ENCODE measurements around the gene IFNAR2. TPM values are rescaled to one million over a fixed set of nuclear protein-coding genes. Genes with fewer than 3 reads are reported as not detected.

Gene IFNAR2
- total and polyA plus RNA-seq, 9 donors, result 5.7 to 15.5 (median 10.3) TPM

Other genes with a start within 250 kb of the IFNAR2 start
- 0.04 TPM for gene OLIG2, start 204.0 kb upstream of the IFNAR2 start, total RNA-seq
- not detected for gene OLIG2, start 204.0 kb upstream of the IFNAR2 start, polyA plus RNA-seq (ENCODE audit: insufficient read depth in 1 of 8, insufficient read length in 8 of 8, low replicate concordance in 1 of 8)
- gene OLIG1, start 159.8 kb upstream of the IFNAR2 start, total RNA-seq, result 0.13 TPM
- under 1 TPM in 7 of 8 donors, not detected in 1; 0.17 to 0.50 (median 0.40) TPM for gene OLIG1, start 159.8 kb upstream of the IFNAR2 start, polyA plus RNA-seq (ENCODE audit: insufficient read depth in 1 of 8, insufficient read length in 8 of 8, low replicate concordance in 1 of 8)
- gene IL10RB, start 36.4 kb downstream of the IFNAR2 start, total RNA-seq, result 25.9 TPM
- gene IL10RB, start 36.4 kb downstream of the IFNAR2 start, polyA plus RNA-seq (ENCODE audit: insufficient read depth in 1 of 8, insufficient read length in 8 of 8, low replicate concordance in 1 of 8), result 10 to 100 TPM; 13.8 to 24.6 (median 18.1) TPM
- 13.5 TPM for gene IFNAR1, start 95.0 kb downstream of the IFNAR2 start, total RNA-seq
- gene IFNAR1, start 95.0 kb downstream of the IFNAR2 start, polyA plus RNA-seq (ENCODE audit: insufficient read depth in 1 of 8, insufficient read length in 8 of 8, low replicate concordance in 1 of 8), result 10 to 100 TPM; 16.7 to 26.8 (median 20.2) TPM
- 55.3 TPM for gene IFNGR2, start 173.5 kb downstream of the IFNAR2 start, total RNA-seq
- 10 to 100 TPM; 47.1 to 76.2 (median 57.3) TPM for gene IFNGR2, start 173.5 kb downstream of the IFNAR2 start, polyA plus RNA-seq (ENCODE audit: insufficient read depth in 1 of 8, insufficient read length in 8 of 8, low replicate concordance in 1 of 8)